Prostate gland (tissue), 2 donors: ENCODE data around the gene LRRC37B.
"Not testable (repeated sequence)": the region's sequence is repeated elsewhere in the genome, so short reads cannot be mapped to it uniquely, and the experiment has no call there.

ENCODE experiments used
- CTCF ChIP-seq, 4 experiments: fragments of 200-600 bp in 2 of 4; fragments of 450-650 bp in 2 of 4; sonication (generic) in 2 of 4; IDR thresholded peaks; 1 replicate in 3 of 4; 2 replicates in 1 of 4; pipeline ENCODE4 v1.5.1; 2016 to 2019; ENCODE audit warnings: antibody characterized with exemption in 4 of 4, mild to moderate bottlenecking in 2 of 4, moderate library complexity in 2 of 4
- POLR2A ChIP-seq: fragments of 450-650 bp; IDR thresholded peaks from one replicate; pipeline ENCODE4 v1.6.1; 2016; ENCODE audit warnings: antibody characterized with exemption, mild to moderate bottlenecking
- POLR2AphosphoS5 ChIP-seq: sonication (generic); formaldehyde crosslinking; IDR thresholded peaks from one replicate; pipeline ENCODE4 v1.6.1; 2017; ENCODE audit warnings: antibody characterized with exemption

GRCh38 chr17:32040246-32040645, 33.1 kb downstream of the LRRC37B start:
- TF ChIP-seq CTCF (IDR thresholded peaks at IDR 0.05); POLR2A; POLR2AphosphoS5: not testable (repeated sequence)
